Naive thymus-derived CD8-positive, alpha-beta T cell (primary cell): ENCODE measurements around the gene TRDN. TPM values are rescaled to one million over a fixed set of nuclear protein-coding genes. Genes with fewer than 3 reads are reported as not detected.

ENCODE experiments used
- ATAC-seq, 2 donors: fragments of 150-1000 bp; cut with Tn5 transposase in 1 of 2; sonication (Bioruptor Pico), chemical (Tn5 transposase) in 1 of 2; 1 replicate in 1 of 2; 2 replicates in 1 of 2; pipeline ENCODE4 v1.10.0; 2021; ENCODE audit warnings: mild to moderate bottlenecking in 2 of 2, moderate library complexity in 2 of 2
- POLR2A ChIA-PET: fragments of 350-600 bp; sonication (Branson Sonifier 250); formaldehyde crosslinking; loops from one replicate; lab custom pipeline; 2021; ENCODE audit warnings: antibody characterized with exemption; lab: Charles Lee
- DNase-seq, 10 donors: peaks; one replicate each; pipeline versions ENCODE4 v3.0.0 to v3.0.0-alpha.2; 2020 to 2022
- H3K27ac Mint-ChIP-seq, 10 donors: one replicate each; pipeline ENCODE4 v1.8.0; 2020 to 2022; ENCODE audit warnings: mild to moderate bottlenecking in 10 of 10, mixed read lengths in 10 of 10, moderate library complexity in 4 of 10, inconsistent platforms in 1 of 10
- H3K27me3 Mint-ChIP-seq, 5 donors: one replicate each; pipeline ENCODE4 v1.8.0; 2021 to 2022; ENCODE audit warnings: mixed read lengths in 5 of 5
- H3K36me3 Mint-ChIP-seq, 3 donors: one replicate each; pipeline ENCODE4 v1.8.0; 2020 to 2022; ENCODE audit warnings: mixed read lengths in 3 of 3, mild to moderate bottlenecking in 2 of 3, inconsistent platforms in 1 of 3
- H3K4me1 Mint-ChIP-seq, 4 donors: one replicate each; pipeline ENCODE4 v1.8.0; 2021 to 2022; ENCODE audit warnings: mixed read lengths in 4 of 4
- H3K4me3 Mint-ChIP-seq, 10 donors: one replicate each; pipeline ENCODE4 v1.8.0; 2020 to 2022; ENCODE audit warnings: mild to moderate bottlenecking in 10 of 10, mixed read lengths in 10 of 10, moderate library complexity in 6 of 10, inconsistent platforms in 1 of 10
- H3K9me3 Mint-ChIP-seq, 9 donors: one replicate each; pipeline ENCODE4 v1.8.0; 2020 to 2022; ENCODE audit warnings: mixed read lengths in 9 of 9, mild to moderate bottlenecking in 3 of 9, inconsistent platforms in 1 of 9, moderate library complexity in 1 of 9
- polyA plus RNA-seq, 3 donors: library from polyadenylated mRNA; unstranded; fragments of 300-500 nt; fragmentation: Illumina TruSeq; gene quantifications; one replicate each; pipeline ENCODE4 v1.2.3, GENCODE V29; 2021
- total RNA-seq, 8 experiments: library from RNA in 2 of 8; stranded (reverse) in 2 of 8; gene quantifications; one replicate each; pipeline ENCODE4 v1.2.3 and lab custom pipeline; 2021 to 2026

TRDN gene
- total and polyA plus RNA-seq, 5 experiments from 2014 or later: not detected

GRCh38 chr6:123189816-123190215 is 446.9 kb downstream of the TRDN start:
- no peak for DNase-seq
- ATAC-seq: no peak
- no peak overlapping the region for H3K4me3 Mint-ChIP-seq
- no peaks in the 10 kb centered on the region for H3K27me3 Mint-ChIP-seq
- H3K27ac Mint-ChIP-seq: no peak overlapping the region
- peaks cover 2 to 33% (median 10%) of the 10 kb centered on the region in 9 donors for H3K9me3 Mint-ChIP-seq
- POLR2A ChIA-PET: no interaction called here
- H3K36me3 Mint-ChIP-seq: no peaks in the 10 kb centered on the region
- H3K4me1 Mint-ChIP-seq: no peaks in the 10 kb centered on the region

GRCh38 chr6:123182998-123183397 is 453.8 kb downstream of the TRDN start:
- peaks cover 0 to 41% (median 14%) of the 10 kb centered on the region in 9 donors for H3K9me3 Mint-ChIP-seq
- ATAC-seq (no peak), DNase-seq (no peak)
- H3K4me1 Mint-ChIP-seq: no peaks in the 10 kb centered on the region
- POLR2A ChIA-PET: no interaction called here
- H3K27me3 Mint-ChIP-seq: no peaks in the 10 kb centered on the region
- no peak overlapping the region for H3K4me3 Mint-ChIP-seq
- H3K27ac Mint-ChIP-seq: no peak overlapping the region
- no peaks in the 10 kb centered on the region for H3K36me3 Mint-ChIP-seq

- POLR2A ChIA-PET: no interaction called here
- Mint-ChIP-seq H3K36me3 (no peaks in the 10 kb centered on the region), H3K27me3 (no peaks in the 10 kb centered on the region), H3K9me3 (peaks cover 0 to 8% (median 5%) of the 10 kb centered on the region in 9 donors), H3K27ac (no peak overlapping the region), H3K4me1 (no peaks in the 10 kb centered on the region), H3K4me3 (no peak overlapping the region)
- DNase-seq (no peak), ATAC-seq (no peak)
Measured at GRCh38 chr6:123176706-123177105, 460.0 kb downstream of the TRDN start.

- POLR2A ChIA-PET: no interaction called here
- no peak for ATAC-seq
- no peak overlapping the region for H3K27ac Mint-ChIP-seq
- no peaks in the 10 kb centered on the region for H3K36me3 Mint-ChIP-seq
- peaks cover 0 to 3% (median 0%) of the 10 kb centered on the region in 9 donors for H3K9me3 Mint-ChIP-seq
- no peaks in the 10 kb centered on the region for H3K4me1 Mint-ChIP-seq
- DNase-seq: no peak
- H3K27me3 Mint-ChIP-seq: no peaks in the 10 kb centered on the region
- no peak overlapping the region for H3K4me3 Mint-ChIP-seq
Measured at GRCh38 chr6:123171341-123172115, 465.2 kb downstream of the TRDN start.

GRCh38 chr6:123169774-123170095 is 467.0 kb downstream of the TRDN start:
- DNase-seq (no peak), ATAC-seq (no peak)
- no peaks in the 10 kb centered on the region for H3K4me1 Mint-ChIP-seq
- peaks cover 0 to 8% (median 3%) of the 10 kb centered on the region in 9 donors for H3K9me3 Mint-ChIP-seq
- H3K36me3 Mint-ChIP-seq: no peaks in the 10 kb centered on the region
- no peak overlapping the region for H3K4me3 Mint-ChIP-seq
- POLR2A ChIA-PET: no interaction called here
- no peak overlapping the region for H3K27ac Mint-ChIP-seq
- H3K27me3 Mint-ChIP-seq: no peaks in the 10 kb centered on the region

- no peak overlapping the region for H3K27ac Mint-ChIP-seq
- DNase-seq: no peak
- no peak for ATAC-seq
- H3K4me3 Mint-ChIP-seq: no peak overlapping the region
- H3K9me3 Mint-ChIP-seq: peaks cover 0 to 12% (median 5%) of the 10 kb centered on the region in 9 donors
- H3K27me3 Mint-ChIP-seq: no peaks in the 10 kb centered on the region
- no peaks in the 10 kb centered on the region for H3K36me3 Mint-ChIP-seq
- POLR2A ChIA-PET: no interaction called here
- no peaks in the 10 kb centered on the region for H3K4me1 Mint-ChIP-seq
Measured at GRCh38 chr6:123168892-123169773, 467.6 kb downstream of the TRDN start.

GRCh38 chr6:123168466-123168865 is 468.3 kb downstream of the TRDN start:
- no peak for ATAC-seq
- H3K9me3 Mint-ChIP-seq: peaks cover 0 to 19% (median 5%) of the 10 kb centered on the region in 9 donors
- no peak overlapping the region for H3K4me3 Mint-ChIP-seq
- POLR2A ChIA-PET: no interaction called here
- no peak overlapping the region for H3K27ac Mint-ChIP-seq
- no peaks in the 10 kb centered on the region for H3K36me3 Mint-ChIP-seq
- H3K27me3 Mint-ChIP-seq: no peaks in the 10 kb centered on the region
- DNase-seq: no peak
- H3K4me1 Mint-ChIP-seq: no peaks in the 10 kb centered on the region

Other genes starting within 250 kb of the TRDN start
- gene NKAIN2, start 166.9 kb upstream of the TRDN start, total RNA-seq: not detected
- gene NKAIN2, start 166.9 kb upstream of the TRDN start, polyA plus RNA-seq: not detected